Putamen (tissue), 1 donor: ENCODE measurements around the gene HOXC11.

Experiments
- DNase-seq: peaks from one replicate; pipeline ENCODE4 v3.0.0-alpha.2; 2016; ENCODE audit warnings: low spot score

HOXC11 gene

DNA sequence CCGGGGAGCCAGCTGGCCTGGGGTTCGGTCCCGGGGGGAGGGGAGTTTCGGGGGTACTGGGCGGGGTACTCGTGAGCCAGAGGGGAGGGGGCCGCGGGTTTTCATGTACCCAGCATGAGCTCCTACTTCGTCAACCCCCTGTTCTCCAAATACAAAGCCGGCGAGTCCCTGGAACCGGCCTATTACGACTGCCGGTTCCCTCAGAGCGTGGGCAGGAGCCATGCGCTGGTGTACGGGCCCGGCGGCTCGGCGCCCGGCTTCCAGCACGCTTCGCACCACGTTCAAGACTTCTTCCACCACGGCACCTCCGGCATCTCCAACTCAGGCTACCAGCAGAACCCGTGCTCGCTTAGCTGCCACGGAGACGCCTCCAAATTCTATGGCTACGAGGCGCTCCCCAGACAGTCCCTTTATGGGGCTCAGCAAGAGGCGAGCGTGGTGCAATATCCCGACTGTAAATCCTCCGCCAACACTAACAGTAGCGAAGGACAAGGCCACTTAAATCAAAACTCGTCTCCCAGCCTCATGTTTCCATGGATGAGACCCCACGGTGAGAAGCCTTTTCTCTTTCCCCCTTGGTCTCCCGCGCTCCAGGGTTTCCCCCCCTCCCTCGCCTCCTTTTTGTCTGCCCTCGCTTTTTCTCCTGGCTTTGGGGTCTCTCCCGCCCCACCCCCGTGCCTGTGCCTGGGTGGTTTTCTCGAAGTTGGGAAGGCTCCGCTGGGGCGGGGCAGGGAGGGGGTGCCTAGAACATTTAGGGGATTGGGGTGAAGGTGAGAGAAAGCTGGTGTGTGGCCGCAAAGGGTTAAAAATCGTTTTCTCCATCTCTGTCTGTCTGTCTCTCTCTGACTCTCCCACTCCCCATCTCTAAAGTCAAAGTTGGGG is 36.5 kb downstream of the HOXC11 start:
- DNase-seq, result no peak

DNA sequence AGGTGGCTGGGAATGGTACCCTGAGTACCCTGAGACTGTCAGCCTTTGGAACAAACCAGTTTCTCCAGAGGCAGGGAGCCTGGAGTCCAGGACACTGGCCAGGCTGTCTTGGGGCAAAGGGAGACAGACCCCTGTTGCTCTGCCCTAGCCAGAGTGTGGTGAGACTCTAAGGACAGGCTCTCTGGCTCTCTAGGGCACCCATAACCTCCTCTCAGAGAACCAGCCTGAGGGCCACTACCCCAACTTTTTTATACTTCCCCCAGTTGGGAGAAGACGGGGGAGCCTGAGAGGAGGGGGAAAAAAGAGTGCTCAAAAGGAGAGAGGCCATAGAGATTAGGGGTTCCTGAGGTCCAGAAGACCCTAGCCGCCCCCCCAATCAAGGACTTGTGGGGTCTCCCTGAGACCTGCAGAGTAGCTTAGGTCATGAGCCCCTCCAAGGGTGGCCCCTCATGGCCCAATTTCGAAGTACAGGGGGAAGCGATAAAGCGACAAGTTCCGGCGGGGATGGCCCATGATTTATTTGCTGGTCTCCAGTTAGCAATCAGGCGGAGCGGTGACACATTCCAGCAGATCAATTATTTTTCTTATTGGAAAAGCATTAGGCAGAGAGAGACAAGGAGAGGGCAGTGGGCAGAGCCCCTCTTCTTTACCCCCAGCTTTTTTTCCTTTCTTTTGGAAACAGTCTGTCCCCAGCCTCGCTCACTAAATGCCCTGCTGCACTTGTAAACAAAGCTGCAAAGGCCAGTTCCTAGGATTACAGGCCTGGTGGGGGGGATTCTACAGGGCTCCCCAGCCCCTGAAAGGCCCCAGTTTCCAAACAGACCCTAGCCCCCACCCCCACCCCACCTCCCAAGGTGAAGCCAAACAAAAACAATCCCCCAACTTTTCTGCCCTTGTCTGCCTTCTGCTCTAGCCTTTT is 37.4 kb downstream of the HOXC11 start:
- no peak for DNase-seq

DNA sequence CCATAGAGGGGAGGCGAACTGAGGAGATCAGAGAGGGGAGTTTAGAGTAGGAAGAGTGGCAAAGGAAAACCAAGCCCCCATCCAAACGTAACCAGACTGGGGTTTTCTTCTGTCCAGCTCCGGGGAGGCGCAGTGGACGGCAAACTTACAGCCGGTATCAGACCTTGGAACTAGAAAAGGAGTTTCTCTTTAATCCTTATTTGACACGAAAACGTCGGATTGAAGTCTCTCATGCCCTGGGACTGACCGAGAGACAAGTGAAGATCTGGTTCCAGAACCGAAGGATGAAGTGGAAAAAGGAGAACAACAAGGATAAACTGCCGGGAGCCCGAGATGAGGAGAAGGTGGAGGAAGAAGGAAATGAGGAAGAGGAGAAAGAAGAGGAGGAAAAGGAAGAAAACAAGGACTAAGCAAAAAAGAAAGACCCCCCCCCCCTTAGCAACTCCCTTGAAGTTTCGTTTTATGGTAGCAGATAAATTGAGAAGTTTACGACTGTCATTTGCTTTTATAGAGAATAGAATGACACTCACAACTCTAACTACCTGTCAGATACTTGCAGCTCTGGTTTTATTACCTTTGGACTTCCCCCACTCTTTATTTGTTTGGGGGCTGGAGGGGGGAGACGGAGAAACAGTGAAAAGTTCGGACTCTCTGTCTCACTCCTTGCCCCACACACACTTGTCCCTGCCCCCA is 38.2 kb downstream of the HOXC11 start:
- DNase-seq, result no peak

DNA sequence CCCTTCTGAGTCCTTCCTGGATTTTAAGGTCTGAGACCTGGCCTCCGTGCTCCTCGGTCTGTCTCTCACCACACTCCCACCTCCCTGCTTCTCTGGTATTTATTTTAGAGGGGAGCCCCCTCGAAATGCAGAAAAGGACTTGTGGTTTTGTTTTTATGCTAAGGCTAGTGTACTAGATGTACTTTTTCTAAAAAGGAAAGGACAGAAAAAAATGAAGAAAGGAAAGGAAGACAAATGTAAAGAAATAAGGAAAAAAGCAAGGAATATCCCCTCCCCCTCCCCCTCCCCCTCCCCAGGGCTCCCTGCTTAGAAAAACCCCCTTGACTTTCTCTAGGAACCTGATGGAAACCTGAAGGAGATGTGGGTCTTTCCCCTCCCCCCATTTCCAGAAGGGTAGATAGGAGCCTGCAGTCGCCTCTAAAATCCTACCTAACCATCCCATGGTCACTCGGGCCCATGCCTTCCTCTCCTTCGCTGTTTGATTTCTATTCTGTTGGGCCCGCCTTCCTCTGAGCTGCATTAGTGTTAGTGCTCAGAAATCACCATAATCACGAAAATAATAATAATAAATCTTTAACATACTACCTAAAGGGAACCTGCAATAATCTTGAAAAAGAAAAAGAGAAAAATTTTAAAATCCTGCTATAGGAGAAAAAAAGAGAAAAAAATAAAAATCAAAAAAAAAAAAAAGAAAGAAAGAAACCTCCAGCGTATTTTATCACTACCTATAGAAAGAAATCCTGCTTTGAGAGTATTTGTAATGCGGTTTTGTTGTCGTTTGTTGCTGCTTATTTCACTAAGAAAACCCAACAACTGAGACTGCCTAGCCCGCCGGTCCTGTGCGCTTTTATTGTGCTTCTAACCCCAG is 39.0 kb downstream of the HOXC11 start:
- DNase-seq, result no peak

DNA sequence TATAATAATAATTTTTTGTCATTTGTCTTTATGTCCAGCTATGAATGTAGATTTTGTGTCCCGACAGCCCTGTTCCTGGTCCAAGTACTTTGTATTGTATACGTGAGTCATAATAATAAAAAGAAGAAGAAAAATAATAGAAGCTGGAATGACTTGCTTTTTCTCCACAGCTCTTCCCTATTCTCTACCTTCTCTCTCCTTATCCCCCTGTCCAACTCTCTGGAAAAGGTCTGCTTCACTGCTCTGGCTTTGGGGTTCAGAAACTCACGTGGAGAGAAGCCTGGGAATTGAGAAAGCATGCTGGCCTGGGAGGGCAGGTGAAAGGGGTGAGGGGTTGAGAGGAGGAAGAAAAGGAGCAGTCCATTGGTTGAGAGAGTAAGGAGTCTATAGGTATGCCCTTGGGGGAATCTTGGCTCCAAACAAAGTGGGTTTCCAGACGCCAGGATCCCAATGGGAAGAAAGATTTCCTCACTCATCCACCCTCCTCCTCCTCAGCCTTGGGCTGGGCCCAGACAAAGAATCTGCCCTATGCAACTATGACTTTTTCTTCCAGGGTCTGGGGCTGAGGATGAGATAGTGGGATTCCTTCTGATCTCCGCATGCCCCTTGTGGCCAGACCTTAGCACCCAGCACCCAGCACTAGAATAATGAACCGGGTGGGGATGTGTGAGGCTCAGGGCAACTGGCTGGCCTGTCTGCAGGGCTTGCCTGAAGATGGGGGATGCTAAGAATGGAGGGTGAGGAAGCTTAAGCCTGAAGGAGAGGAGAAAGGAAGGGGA is 39.9 kb downstream of the HOXC11 start:
- no peak for DNase-seq

DNA sequence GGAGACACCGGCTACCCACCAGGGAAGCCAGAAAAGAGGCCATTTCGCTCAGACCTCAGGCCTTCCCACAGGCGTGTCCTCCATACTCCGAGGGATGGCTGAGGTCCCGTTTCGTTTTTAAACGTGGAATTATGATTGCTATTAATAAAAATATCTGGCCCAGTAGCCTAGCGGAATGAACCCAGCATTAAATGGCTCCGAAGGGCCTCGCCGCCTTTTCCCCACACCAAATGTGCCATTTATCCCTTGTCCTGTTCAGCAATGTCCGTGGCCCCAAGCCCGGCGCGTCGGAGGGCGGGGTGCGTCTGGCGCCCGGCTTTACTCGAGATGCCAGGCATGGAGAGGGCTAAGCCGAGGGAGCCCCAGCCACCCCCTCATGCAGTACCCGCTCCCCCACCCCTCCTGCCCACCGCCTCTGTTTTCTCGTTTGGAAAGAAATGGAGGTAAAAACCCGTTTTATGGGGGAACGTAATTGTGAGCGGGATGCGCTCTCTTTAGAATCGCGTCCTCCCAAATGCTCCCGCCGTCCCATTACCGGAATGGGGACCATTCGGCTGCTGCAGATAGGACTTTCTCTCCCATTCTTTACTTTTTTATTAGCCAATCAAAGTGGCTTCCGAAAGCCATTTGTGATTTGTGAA is 41.6 kb downstream of the HOXC11 start:
- no peak for DNase-seq

DNA sequence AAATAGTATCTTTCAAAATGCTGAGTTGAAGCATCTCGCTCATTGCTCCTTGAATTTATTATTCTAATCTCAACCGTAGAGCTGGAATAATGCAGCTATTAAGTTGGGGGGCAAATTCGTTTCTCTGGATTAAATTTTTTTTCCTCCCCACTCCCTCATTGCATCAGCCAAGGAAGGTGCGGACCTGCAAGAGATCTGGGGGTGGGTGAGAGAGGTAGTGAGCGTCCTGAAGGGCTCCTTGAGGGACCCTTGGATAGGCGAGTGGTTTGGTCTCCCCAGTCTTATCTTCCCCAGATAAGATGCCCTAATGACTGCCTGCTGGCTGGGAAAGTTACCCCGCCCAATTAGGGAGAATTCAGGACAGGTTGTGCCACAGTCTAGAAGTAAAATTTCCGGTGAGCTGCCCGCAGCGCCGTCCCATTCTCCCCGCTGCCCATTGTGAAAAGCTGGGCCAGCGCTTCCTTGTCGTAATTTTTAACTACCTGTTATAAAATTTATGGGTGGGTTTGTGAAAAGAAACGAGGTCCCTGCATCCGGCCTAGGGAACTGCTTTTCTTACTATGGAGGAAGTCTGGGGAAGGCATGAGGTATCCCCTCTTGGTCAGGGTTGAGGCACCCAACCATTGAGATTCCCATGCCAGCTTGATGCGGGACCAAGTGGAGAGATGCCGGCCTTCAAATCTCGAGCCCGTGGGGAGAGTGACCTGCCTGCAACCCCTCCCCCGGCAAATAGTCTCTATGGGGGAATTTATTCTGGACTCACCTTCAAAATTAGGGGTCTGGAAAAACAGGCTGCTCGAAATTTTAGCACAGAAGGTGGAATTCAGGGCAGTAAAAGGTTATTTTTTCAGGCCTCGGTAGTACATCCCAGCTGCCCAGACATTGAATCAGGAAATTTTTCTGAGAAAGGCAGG is 42.3 kb downstream of the HOXC11 start:
- DNase-seq, result no peak

DNA sequence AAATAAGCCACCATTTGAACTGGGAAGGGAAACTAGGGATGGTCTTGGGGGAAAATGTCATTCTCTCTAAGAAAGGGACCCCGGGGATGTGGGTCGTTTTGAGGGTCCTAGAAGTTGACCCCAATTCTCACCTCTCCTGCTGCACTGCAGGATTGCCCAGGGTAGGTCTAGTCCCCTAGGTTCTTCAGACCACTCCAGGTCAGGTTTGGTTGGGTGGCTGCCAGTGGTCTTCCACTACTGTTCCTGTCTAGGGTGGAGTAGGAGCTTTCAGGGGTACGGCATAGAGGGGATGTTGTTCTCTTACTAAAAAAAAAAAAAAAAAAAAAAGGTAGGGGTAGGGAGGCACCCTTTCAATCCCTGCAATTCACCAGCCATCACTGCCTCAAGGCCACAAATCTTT is 43.1 kb downstream of the HOXC11 start:
- no peak for DNase-seq

DNA sequence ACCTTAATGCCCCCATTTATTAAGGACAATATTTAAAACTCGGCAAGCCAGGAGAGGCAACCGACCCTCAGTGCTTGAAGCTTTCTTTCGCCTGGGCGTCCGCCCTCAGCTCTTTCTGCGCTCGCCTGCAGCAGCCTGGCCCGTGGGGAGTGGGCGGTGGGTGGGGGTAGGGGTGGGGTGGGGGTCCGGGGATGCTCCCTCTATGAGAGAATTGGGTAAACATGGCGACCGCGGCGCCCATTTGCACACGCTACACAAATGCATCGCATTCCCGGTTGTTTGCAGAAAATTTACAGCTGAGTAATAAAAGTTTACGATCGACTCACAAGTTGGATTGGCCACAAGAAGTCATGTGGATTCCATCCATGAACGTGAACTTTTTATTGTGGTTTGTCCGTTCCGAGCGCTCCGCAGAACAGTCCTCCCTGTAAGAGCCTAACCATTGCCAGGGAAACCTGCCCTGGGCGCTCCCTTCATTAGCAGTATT is 43.6 kb downstream of the HOXC11 start:
- no peak for DNase-seq

DNA sequence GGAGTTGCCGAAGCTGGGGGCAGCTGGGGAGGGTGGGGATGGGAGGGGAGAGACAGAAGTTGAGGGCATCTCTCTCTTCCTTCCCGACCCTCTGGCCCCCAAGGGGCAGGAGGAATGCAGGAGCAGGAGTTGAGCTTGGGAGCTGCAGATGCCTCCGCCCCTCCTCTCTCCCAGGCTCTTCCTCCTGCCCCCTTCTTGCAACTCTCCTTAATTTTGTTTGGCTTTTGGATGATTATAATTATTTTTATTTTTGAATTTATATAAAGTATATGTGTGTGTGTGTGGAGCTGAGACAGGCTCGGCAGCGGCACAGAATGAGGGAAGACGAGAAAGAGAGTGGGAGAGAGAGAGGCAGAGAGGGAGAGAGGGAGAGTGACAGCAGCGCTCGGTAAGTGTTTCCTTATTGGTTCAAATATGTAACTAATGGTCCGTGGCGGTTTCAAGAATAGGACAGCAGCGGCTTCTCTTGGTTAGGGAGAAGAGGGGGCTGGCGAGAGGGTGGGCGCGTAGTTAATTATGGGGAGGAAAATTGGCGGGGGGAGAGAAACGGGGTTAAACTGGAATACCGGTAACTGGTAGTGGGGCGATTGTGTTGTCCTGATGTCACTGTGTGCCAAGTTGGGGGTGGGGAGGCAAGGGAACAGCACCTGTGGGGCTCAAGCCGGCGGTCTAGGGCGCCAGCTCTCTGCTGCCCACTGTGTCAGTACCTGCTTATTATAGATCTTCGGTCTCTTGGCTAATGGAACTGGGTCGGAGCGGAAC is 44.3 kb downstream of the HOXC11 start:
- no peak for DNase-seq

DNA sequence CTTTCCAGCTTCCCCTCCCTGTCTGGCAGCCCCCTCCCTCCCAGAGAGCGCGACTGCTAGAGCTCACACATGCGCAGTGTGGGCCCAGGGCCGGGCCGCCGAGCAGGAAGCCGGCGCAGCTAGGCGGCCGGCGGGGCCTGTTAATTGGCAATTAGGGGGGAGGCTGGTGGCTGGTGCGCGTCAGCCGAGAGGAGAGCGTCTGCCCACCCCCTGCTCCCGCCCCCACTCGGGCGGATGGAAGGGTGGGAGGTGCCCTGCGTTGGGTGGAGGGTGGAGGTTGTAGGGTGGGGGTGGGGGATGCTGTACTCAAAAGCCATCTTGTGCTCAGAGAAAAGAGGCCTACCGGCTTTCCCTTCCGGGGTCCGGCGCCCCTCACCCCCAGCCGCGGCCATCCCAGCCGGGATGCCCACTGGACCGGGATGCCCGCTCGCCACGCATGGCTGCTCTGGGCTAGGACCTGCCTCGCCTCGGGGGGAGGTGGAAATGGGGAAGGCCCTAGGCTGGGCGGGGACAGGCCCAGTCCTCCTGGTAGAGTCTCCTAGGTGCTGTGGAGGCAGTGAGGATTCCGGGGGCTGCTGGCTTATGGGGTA is 45.0 kb downstream of the HOXC11 start:
- DNase-seq, result peak; percentile 27

DNA sequence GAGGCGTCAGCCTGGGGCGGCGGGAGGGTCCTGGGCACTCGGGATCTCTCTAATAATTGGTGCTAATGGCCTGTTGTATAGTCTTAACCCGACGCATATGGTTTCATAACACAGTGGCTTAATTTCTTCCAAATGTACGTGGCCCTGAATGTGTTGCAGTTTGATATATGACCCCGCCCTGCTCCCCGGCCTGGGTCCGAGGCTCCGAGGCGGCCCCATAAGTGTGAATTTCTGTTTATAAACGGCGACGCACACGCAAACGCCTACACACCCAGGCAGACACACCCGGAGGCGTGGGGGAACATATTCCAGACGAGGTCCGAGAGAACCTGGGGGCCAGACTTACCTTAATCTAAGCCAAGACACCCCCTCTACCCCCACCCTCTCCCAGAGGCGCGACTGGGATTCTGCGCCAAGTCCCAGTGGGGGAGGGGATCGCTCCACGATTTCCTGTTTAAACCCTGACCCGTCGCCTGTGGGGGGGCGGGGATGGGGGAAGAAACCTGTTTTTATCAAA is 45.6 kb downstream of the HOXC11 start:
- no peak for DNase-seq

DNA sequence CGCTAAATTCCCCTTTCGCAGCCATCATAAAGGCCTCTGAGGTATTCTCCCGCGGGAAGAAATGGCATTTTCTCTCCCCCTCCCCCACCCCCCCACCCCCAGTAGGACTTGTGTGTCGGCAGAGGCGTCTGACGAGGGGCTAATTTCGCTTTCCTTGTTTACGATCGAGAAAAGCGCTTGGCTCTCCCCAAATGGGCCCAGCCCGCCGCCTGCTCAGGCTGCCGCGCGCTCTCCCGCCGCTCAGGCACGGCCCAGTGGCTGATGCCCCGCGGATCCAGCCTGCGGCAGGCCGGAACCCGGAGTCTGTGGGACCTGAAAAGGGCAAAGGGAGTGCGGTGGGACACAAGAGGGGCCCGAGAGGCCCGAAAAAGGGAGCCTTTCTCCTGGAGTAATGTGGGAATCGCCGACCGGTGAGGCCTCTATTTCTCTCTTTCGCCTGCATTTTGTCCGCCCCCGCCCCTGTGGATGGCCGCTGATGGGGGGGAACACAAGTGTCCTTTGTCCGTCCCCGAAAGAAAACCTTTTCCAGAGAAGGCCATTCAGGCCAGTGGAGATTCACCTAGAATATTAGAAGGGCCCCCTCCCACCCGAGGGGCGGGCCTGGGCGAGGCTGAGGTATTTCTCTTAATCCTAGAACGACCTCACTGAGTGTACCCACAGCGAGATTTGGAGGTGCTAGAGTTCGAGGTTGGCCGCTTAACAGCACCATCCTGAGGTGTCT is 46.3 kb downstream of the HOXC11 start:
- DNase-seq, result no peak

DNA sequence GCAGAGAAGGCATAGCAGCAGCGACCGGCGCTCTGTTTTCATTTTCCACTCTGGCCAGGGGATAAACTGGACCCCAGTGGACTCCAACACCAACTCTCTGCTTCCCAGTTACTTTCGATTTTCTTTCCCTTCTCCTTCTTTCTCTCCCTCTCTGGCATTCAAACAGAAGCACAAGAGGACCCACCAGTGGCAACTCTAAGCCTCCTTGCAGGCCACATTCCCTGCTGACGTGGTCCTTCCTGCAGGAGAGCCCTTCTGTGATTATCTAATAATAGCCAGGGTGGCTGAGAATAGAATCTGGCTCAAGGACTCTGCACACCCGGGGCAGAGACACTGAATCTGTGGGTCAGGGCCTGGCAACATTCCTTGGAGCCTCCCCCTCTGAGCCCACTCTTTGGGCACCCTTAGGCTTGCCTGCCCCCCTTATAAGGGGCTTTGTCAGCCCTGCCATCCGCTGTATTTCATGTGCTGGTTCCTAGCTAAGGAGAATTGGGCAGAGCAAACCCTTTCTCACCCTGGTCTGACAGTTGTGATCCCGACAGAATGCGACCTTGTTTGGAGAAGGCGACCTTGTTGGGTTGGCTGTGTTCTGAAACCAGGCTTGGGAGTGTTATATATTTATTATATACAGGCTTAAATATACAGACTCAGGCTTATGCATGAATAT is 47.1 kb downstream of the HOXC11 start:
- DNase-seq, result no peak

DNA sequence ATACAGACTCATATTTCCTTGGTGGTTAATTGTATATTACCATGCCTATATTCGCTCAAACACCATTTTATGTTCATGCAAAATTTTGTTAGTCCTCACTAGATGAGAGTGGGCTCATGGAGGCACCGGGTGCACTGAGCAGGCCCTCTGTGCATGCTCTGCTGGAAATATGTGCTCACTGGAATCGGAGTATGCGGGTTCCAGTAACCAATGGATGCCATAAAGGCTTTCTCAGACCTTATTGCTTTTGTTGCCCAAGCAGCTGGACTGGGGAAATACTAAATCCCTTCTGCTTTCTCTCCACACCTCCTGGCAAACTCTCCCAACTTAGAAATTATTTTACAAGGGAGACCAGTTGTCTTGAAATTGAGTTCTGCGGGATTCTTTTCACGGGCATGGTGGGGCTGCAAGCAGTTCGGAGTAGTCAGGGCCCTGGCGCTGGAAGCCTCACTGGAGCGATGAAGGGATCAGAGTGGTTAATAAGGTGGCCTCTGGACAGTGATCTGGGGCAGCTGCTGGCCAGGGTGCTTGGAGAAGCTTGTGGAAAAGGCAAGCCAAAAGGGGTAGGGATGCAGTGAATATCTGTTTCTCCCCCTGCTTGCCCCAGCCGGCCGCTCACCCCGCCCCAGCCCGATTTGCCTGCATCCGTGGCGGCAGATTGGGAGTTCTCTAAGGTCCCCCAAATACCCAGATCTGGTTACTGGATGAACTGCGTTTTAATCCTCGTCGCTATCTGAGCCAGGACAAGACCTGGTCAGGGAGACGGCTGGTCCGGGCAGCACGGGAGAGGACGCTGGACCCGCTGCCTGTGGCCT is 47.9 kb downstream of the HOXC11 start:
- DNase-seq, result no peak
